ENCODE results near the gene THRB. TPM values are rescaled to one million over a fixed set of nuclear protein-coding genes. Genes with fewer than 3 reads are reported as not detected.

THRB gene
- total RNA-seq, 4 donors from 2014 or later = 29.2 to 38.5 (median 36.3) TPM

- no peak for TF ChIP-seq CTCF (IDR thresholded peaks at IDR 0.05; ENCODE audit: low read depth)
These were observed 261.9 kb downstream of the THRB start for GRCh38 chr3:24232784-24233183.

DNA sequence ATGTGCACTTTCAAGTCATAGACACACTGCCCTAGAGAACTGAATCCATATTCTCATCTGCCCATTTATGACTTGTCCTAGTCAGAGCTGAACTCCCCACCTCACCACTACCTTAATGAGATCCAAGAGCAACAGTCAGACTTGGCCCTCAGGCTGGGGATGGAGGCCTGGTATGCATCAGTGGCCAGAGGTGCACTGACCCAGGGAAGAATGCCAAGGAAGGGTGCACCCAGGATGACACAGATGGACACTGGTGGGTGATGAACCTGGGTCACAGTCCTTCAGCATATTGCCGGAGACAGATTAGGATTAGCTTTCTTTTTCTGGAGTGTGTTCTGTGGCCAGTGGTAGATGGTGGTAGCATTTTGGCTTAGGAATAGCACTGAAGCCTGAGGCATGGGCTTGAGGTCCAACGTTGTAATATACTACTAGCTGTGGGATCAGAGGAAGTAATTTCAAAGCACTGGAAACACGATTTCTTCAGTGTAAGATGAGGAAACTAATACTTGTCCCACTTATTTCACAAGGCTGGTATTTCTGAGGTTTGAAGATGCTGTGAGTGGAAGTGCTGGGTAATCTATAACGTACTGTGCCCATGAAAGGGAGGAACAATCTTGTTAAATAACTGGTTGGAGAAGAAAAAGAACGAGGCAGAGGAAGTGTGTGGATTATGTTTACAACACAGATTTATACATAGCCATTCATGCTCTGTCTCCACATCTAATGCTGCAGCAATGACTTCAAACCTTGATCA lies 265.0 kb downstream of the THRB start:
- TF ChIP-seq CTCF (IDR thresholded peaks at IDR 0.05; ENCODE audit: low read depth) = no peak

GRCh38 chr3:24227635-24228034 lies 267.0 kb downstream of the THRB start:
- no peak for TF ChIP-seq CTCF (IDR thresholded peaks at IDR 0.05; ENCODE audit: low read depth)

GRCh38 chr3:24226397-24226796 lies 268.3 kb downstream of the THRB start:
- no peak for TF ChIP-seq CTCF (IDR thresholded peaks at IDR 0.05; ENCODE audit: low read depth)

GRCh38 chr3:24225385-24225950 lies 269.2 kb downstream of the THRB start:
- no peak for TF ChIP-seq CTCF (IDR thresholded peaks at IDR 0.05; ENCODE audit: low read depth)

DNA sequence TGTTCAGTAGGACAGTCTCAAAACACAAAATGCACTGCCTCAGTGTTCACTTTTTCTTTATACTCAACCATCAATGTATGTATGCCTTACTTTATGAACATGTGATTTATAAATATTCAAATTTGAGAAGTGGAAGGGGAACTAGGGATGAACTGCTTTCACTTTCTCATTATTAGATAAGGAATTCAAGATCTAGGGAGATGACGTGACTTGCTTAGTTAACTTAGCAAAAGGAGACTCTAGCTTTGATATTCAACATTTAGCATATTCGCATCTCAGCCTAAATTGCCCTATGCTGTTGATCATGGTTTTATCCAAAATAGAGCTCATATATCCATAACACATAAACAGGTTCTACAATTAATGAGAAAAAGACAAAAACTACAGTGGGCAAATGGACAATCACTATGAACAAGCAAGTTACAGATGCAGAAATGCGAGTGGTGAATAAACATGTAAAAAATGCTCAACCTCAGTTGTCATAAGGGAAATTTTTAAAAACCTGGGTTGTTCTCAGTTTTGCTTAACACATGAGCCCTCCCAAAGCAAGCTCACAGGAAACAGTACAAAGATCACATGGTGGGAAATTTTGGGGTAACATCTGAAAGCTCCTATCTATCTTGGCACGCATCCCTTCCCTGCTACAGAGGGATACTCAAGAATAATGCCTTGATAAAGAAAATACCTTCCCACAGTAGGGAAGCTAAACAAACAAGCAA lies 269.8 kb downstream of the THRB start:
- TF ChIP-seq CTCF (IDR thresholded peaks at IDR 0.05; ENCODE audit: low read depth) = no peak

- no peak for TF ChIP-seq CTCF (IDR thresholded peaks at IDR 0.05; ENCODE audit: low read depth)
These were observed 272.4 kb downstream of the THRB start for GRCh38 chr3:24222165-24222805.

Data from subcutaneous adipose tissue (tissue), 4 donors.